GM18909 (cell line): ENCODE results near the gene PCDH8.

ENCODE experiments used
- ATAC-seq: cut with Tn5 transposase; IDR thresholded peaks from one replicate; pipeline ENCODE4 v1.9.1; 2021; ENCODE audit warnings: mild to moderate bottlenecking; ENCODE audit not compliant: unreplicated experiment, poor library complexity

The PCDH8 gene, protein sequence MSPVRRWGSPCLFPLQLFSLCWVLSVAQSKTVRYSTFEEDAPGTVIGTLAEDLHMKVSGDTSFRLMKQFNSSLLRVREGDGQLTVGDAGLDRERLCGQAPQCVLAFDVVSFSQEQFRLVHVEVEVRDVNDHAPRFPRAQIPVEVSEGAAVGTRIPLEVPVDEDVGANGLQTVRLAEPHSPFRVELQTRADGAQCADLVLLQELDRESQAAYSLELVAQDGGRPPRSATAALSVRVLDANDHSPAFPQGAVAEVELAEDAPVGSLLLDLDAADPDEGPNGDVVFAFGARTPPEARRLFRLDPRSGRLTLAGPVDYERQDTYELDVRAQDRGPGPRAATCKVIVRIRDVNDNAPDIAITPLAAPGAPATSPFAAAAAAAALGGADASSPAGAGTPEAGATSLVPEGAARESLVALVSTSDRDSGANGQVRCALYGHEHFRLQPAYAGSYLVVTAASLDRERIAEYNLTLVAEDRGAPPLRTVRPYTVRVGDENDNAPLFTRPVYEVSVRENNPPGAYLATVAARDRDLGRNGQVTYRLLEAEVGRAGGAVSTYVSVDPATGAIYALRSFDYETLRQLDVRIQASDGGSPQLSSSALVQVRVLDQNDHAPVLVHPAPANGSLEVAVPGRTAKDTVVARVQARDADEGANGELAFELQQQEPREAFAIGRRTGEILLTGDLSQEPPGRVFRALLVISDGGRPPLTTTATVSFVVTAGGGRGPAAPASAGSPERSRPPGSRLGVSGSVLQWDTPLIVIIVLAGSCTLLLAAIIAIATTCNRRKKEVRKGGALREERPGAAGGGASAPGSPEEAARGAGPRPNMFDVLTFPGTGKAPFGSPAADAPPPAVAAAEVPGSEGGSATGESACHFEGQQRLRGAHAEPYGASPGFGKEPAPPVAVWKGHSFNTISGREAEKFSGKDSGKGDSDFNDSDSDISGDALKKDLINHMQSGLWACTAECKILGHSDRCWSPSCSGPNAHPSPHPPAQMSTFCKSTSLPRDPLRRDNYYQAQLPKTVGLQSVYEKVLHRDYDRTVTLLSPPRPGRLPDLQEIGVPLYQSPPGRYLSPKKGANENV

DNA sequence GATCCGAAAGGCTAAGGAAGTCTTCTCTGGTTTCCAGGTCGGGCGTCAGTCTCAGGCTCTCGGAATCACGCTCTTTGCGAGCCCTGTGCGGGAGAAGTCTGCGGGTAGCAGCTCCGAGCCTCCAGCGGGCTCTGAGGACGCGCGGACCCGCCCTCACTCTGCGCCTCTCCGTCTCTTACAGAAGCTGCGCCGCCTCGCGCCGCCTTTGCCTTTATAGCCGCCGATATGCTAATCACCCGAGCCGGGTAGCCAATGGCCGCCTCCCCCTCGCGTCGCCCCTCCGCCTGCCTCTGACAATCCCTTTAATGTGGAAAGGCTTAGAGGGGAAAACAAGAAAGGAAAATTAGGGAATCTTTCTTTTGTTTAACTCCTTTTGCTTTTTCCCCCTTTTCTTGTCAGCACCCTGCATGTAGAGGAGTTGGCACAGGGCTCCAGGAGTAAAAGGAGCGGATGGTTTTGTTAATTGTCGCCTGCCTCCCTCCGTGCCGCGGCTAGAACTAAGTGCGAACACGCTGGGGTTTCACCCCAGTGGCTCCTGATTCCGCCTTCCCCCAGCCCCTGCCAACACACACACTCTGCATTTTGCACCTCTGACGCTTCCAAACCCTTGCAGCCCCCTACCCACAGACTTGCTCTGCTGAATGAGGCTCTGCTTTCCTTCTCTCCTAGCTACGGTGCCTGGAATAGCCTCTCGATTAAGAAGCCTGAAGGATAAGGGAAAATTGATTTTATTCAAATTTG lies at the start of gene PCDH8:
TSS of gene PCDH8 (minus strand) at position 186 of the 741 bp plus-strand sequence. CDS start 204 bp downstream, outside the sequence.
- no peak for ATAC-seq

DNA sequence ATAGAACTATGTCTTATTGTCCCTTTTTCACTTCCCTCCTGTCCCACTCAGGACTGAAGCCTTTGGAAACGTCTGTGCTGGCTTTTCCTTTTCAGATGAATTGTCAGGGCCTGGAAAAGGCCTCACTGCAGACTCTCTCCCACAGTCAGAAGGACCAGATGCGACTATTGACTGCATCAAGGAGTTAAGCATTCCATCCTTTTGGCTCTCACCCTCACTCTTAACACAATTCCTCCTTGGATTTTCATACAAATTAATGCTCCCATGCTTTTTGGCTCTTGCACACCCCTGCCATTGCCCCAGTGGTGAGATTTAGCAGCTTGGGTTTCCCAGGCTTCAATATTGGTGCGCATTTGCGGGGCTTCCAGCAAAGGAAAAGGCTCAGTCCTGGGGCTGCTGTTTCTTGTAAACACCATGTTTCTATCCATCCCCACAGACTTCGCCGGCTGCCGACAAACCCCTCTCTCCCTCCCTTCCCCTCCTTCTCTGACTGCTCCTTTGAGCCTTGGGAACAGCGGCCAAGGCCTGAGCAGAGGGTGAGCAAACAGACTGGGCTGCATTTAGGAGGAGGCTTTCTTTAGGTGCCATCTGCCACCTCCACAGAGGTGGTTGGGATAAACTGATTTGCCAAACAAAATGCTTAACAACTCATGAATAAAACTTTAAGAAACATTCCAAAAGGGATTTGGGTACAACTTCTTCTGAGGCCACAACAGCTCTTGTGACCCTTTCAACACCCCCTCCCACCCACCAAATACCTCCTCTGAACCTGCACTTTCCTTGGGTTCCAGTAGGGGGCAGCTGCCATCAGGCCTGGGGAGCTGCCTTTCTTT lies 48.6 kb upstream of the PCDH8 start:
- no peak for ATAC-seq

DNA sequence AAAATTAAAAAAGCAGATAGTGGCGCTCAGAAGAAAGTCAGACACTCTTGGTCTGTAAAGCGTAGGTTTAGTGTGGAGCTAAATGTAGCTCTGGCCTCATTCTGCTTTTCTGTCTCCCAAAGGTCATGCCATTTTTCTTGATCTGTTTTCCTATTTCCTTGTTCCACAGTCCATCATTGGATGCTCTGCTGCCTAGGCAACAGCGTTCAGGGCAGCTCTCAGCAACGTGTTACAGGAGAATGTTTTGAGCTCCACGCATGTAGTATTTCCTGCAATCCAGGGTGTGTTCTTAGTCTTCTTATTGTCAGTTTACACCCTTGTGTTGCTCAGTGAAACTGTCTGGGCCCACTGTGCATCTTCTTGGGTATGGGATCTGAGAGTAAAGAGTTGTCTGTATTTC lies 46.0 kb upstream of the PCDH8 start:
- ATAC-seq, result no peak

DNA sequence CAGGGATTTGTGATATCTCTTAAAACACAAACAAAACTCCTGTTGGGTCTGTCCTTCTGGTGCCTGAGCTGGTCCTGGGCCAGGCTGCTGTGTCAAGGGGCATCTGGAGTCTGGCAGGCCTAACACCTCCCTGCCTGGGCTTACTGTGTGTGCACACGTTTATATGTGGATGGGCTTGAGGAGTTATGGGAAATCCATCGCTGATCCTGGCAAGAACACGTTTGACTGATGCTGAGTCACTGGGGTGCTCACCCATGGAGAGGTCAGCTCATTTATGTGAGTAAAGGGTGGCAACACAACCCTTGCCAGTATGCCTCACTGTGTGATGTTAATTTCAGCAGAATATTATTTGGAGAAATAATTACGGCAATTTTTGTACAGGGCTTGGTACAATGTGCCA lies 44.5 kb upstream of the PCDH8 start:
- no peak for ATAC-seq

DNA sequence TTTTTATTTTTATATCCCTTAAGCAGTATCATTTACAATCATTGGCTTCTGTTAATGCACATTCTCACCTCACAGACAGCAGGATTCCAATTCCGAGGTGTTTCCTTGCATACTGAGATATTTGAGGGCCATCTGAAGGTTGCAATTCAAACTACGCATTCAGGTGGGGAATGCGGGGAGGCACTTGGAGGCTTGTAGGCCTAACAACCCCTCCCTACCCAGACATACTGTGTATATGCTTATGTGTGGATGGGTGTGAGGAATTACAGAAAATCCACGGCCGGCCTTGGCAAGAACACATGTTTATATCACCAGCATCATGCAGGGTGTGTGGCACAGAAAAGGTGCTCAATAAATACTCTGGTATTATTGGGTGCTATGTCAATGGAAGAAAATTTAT lies 43.3 kb upstream of the PCDH8 start:
- ATAC-seq, result no peak

DNA sequence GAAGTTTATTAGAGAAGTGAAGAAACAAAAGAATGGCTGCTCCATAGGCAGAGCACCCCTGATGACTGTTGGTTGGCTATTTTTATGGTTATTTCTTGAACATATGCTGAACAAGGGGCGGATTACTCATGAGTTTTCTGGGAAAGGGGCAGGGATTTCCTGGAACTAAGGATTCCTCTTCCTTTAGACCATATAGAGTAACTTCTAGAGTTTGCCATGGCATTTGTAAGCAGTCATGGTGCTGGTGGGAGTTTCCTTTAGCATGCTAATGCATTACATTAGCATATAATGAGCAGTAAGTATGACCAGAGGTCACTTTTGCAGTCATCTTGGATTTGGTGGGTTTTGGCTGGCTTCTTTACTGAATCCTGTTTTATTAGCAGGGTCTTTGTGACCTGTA lies 38.7 kb upstream of the PCDH8 start:
- ATAC-seq, result no peak

DNA sequence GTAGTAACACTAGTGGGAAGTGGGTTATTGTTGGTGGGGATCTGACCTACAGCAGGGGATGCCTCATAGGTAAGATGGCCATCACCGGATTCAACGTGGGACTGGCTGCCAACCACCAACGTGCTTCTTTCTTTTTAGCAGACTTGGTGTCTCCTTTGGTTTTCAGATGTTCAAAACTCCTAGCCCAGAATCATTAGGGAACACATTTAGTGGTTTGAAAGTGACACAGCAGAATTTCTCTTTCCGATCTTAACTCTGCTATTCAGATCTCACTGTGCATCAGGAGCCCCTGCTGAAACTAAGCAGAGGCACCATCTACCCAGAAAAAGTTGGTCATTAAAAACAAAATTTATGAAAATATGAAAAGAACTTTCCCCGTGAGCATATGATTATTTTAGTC lies 36.7 kb upstream of the PCDH8 start:
- no peak for ATAC-seq

DNA sequence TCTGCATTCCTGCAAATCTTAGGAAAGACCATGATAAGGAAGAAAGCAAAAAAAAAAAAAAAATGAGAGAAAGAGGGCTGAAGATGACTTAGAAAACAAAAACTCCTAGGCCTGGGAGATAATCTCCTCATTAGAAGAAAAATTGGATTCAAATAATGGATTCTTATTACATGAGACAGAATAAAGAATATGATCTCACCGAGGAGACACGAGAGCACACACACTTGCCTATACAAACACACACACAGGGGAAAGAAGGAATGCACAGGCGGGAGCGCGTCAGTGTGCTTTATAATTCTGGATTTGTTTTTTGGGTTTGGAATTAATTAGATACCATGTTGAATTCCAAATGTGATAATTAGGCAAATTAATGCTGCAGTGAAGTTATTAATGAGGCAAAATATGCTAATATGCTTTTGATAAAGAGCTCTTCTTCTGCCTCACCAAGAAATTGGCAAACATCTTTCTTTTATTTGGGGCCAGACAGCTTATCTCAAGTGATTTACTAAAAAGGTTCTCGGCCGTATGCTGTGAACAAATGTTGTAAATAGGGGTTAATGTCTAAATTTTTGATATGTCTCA lies 36.1 kb upstream of the PCDH8 start:
- ATAC-seq, result no peak

DNA sequence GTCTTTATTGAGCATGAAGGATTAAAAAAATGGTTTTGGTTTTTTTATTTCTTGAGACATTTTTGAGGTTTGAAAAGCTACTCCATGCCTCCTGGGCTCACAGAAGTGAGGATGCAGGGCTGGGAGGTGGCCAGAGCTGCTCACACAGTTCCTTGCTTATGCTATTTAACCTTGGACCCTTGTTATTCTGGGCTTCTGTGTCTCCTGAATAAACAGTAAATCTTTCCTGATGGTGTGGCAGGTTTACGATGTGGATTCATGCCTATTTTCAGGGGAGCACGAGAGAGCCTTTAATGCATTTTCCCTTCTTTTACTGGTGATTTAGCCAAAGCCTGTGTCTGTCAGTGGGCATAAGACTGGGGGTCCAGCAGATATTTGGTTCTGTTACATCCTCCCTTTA lies 34.3 kb upstream of the PCDH8 start:
- ATAC-seq, result no peak

DNA sequence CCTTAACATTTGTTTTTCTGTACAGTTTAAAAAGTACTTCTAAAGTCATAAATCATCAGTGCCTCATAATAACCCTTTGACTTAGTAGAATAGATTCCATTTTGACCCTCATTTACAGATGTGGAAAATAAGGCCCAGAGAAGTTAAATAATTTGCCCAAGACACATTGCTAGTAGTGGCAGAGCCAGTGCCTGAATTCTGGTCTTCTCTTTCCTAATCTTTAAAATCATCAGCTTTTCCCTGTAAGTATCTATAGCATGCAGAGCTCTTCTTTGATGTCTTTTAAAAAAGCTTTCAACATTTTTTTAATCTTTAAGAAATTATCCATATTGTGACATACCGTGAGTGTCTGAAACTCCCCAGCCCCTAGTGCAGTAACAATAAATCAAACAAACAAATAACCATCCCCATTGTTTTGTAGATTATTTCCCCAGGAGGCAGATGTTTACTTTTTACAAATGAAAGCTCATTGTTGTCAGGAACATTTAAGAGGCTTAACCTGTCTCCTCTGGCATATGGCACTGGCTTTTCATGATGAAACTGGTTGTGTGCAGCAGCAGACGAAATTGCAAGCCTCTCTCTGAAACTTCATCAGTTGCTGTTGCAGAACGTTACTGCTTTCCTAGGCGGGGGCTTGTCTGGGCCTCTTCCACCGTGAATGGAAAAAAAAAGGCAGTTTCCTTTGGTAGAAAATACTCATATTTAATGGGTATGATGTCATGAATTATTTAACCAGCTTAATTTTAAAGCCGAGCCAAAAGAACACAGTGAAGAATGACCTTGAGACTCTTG lies 31.7 kb upstream of the PCDH8 start:
- ATAC-seq, result no peak

DNA sequence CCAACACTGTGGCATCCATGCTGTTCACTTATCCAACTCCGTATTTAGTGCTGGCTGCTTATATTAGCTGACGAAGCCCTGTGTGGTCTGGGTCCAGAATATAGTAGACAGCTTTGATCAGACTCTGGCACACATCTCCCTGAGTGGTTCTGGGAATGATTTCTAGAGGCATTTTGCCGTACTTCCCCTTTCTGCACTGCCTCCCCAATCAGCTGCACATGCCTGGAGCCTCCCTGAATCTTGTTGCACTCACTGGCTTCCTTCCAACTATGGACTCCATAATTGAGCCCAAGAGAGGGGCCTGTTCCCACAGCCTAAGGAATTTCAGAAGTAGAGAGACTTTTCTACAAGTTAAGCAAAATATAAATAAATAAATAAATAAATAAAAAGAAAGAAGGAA lies 30.4 kb upstream of the PCDH8 start:
- no peak for ATAC-seq

DNA sequence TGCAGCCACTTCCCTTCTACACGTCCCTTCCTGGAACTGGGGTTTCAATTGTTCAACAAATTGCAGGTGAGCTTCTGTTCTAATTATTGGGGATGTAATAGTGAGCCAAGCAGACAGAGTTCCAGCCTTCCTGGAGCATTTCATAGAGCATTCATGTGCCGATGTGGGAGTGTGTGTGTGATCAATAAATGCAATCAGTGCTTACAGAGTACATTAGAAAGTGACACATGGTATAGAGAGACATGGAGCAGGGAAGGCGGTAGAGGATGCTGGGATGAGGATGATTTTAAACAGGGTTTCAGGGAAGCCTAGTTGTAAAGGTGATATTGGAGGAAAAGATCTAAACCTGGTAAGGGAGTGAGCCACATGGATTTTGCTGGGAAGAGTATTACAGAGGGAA lies 21.7 kb upstream of the PCDH8 start:
- ATAC-seq, result no peak

DNA sequence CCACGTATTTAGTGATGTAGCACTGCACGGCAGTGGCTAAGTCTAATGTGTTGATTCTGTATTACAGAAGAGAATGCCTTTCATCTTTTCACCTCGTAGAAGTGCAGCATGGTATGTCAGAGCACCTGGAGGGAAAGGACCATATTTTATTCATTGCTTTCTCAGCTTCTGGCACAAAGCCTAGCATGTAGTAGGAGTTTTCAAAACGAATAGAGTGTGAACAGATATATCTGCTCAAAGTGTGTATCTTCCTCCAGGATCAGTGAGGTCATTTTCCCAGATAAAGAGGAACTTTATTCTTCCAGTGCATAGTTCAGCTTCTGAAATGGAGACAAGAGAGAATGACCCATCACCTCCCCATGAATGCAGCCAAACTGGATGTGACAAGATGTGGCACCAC lies 21.2 kb upstream of the PCDH8 start:
- no peak for ATAC-seq

DNA sequence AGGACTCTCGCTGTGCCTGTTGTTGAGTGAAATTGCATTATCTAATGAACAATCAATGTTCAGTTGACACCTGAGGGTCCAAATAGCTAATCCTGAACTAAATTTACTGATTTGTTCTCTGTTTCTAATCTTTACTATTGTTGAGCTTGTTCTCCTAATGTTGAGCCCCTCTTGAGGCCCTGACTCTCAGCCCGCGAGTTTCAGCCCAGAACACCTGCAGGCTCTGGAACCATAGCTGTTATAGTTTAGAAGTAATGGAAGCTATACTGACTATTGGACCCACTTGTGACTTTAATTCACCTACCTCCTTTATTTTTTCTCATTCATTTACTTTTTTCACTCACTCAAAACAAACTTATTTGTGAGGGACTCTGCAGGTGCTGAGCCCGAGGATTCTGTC lies 20.6 kb upstream of the PCDH8 start:
- ATAC-seq, result no peak

DNA sequence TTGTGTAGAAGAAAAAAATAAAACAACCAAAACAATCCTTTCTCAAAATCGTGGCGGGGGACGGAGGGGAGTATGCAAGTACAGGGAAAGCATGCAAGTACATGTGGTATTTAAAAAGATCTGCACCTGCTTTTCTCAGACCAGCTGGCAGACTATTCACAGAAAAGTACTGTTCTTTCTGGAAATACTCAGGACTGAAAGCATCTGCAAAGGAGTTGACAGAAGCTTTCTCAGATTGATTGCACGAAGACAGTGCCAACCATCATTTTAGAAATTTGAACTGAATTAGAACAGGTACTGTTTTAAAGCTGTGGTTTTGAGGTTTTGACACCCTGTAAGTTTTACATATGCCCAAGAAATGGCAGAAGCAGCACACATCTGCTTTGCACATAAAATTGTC lies 19.8 kb upstream of the PCDH8 start:
- ATAC-seq, result peak; percentile 79

DNA sequence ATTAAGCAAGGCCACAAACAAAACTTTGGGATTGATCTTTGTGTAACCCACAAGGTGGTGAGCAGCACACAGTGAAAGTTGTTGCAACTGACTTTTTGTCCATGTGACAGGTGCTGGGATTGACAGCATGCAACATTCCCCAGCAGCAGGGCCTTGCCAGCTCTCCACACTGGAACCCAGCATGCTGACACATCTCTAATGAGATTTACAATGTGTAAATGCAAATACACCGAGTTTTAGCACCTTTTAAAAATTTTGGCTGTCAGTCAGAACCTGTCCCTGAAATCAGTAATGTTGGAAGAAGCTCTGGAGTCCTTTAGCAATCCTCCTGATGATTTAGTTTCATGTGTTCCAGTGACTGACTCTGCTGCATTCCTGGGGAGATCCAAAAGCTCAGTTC lies 16.5 kb upstream of the PCDH8 start:
- no peak for ATAC-seq

DNA sequence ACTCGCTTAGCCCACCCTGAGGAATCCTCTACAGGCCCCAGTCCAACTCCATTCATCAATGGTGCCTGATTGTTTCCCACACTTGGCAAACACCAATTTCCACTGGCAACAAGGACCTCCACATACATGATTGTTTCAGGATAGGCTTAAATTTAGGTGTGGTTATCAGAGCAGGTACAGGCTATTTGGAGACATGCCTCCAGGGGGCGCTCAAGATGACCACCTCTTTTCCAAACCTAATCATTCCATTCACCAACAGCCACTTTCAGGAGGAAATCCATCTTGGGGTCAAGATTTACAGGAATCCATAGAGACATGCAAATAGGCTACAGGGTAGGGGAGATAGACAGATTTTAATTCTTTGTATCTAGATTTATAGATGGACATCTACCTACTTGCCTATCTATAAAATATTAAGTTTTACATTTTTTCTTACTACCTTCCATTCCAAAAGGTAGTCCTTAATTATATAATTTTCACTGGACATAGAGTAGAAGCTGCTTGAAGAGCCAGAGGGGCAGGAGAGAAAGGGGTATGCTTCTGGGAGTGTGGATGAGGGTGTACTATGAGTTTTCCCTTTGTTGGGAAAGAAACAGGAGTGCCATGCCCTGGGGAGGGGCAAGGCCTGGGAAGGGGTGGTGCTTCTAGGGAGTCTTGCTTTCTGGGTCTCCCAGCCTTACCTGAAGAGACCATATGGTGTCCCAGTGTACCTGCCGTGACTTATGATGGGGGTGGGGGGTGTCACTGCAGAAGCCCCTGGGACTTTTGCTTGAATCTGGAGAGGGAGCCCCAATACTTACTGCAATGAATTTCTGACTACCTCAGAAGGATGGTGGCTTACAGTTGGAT lies 14.1 kb upstream of the PCDH8 start:
- ATAC-seq, result no peak

DNA sequence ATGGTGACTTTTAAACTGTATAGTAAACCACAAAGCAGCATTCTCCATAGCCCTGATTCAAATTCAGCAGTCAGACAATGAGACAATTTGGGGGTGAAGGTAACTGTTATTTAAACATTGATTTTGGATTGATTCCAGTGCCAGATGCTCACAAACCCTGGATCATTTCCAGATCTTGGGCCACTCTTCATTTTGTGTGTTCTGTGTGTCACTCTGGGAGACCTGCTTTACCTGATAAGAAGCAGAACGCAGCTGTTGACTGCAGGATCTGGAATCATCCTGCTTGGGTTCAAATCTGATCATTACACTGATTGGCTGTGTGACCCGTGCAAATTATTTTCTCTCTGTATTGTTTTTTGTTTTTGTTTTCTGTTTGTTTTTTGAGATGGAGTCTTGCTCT lies 4.0 kb upstream of the PCDH8 start:
- no peak for ATAC-seq
